HG03469 (cell line): ENCODE measurements around the gene TENM3.
"Not testable (repeated sequence)": the region's sequence is repeated elsewhere in the genome, so short reads cannot be mapped to it uniquely, and the experiment has no call there.

ENCODE experiments used
- ATAC-seq: cut with Tn5 transposase; IDR thresholded peaks from one replicate; pipeline ENCODE4 v1.9.1; 2021; ENCODE audit warnings: mild to moderate bottlenecking, moderate library complexity, moderate number of reproducible peaks; ENCODE audit not compliant: unreplicated experiment

The TENM3 gene

GRCh38 chr4:182243204-182243603 lies at the start of gene TENM3:
Gene TENM3 (plus strand): TSS chr4:182243402. CDS start chr4:182324021, 80,619 bp downstream.
- ATAC-seq: not testable (repeated sequence)

- no peak for ATAC-seq
These were observed 48.9 kb upstream of the TENM3 start for GRCh38 chr4:182194091-182194824.

GRCh38 chr4:182197611-182198010 lies 45.6 kb upstream of the TENM3 start:
- ATAC-seq: no peak

GRCh38 chr4:182201871-182202270 lies 41.3 kb upstream of the TENM3 start:
- no peak for ATAC-seq

- ATAC-seq: no peak
These were observed 40.6 kb upstream of the TENM3 start for GRCh38 chr4:182202650-182203049.

- no peak for ATAC-seq
These were observed 39.3 kb upstream of the TENM3 start for GRCh38 chr4:182203872-182204411.

- no peak for ATAC-seq
These were observed 37.9 kb upstream of the TENM3 start for GRCh38 chr4:182205306-182205705.

- ATAC-seq: no peak
These were observed 36.9 kb upstream of the TENM3 start for GRCh38 chr4:182206266-182206665.

GRCh38 chr4:182206916-182207315 lies 36.3 kb upstream of the TENM3 start:
- no peak for ATAC-seq

- ATAC-seq: no peak
These were observed 35.3 kb upstream of the TENM3 start for GRCh38 chr4:182207830-182208396.

- no peak for ATAC-seq
These were observed 34.6 kb upstream of the TENM3 start for GRCh38 chr4:182208526-182209050.

- ATAC-seq: no peak
These were observed 30.9 kb upstream of the TENM3 start for GRCh38 chr4:182212211-182212761.

GRCh38 chr4:182213004-182213403 lies 30.2 kb upstream of the TENM3 start:
- ATAC-seq: no peak

- ATAC-seq: no peak
These were observed 28.1 kb upstream of the TENM3 start for GRCh38 chr4:182215148-182215547.

GRCh38 chr4:182216005-182216404 lies 27.2 kb upstream of the TENM3 start:
- no peak for ATAC-seq

GRCh38 chr4:182219411-182220056 lies 23.7 kb upstream of the TENM3 start:
- no peak for ATAC-seq

- no peak for ATAC-seq
These were observed 21.2 kb upstream of the TENM3 start for GRCh38 chr4:182221987-182222386.

GRCh38 chr4:182222766-182223165 lies 20.4 kb upstream of the TENM3 start:
- no peak for ATAC-seq

- no peak for ATAC-seq
These were observed 19.5 kb upstream of the TENM3 start for GRCh38 chr4:182223708-182224107.

- ATAC-seq: no peak
These were observed 18.9 kb upstream of the TENM3 start for GRCh38 chr4:182224192-182224850.
